RKO (cell line): ENCODE measurements around the gene PLAGL2.
A peak's percentile ranks its signal among the peaks of the same experiment; 100 is the strongest.
"Not testable (repeated sequence)": the region's sequence is repeated elsewhere in the genome, so short reads cannot be mapped to it uniquely, and the experiment has no call there.

Source experiments
- DNase-seq: peaks from one replicate; pipeline ENCODE4 v3.0.0-alpha.2; 2016; ENCODE audit warnings: low spot score

The PLAGL2 gene

DNA sequence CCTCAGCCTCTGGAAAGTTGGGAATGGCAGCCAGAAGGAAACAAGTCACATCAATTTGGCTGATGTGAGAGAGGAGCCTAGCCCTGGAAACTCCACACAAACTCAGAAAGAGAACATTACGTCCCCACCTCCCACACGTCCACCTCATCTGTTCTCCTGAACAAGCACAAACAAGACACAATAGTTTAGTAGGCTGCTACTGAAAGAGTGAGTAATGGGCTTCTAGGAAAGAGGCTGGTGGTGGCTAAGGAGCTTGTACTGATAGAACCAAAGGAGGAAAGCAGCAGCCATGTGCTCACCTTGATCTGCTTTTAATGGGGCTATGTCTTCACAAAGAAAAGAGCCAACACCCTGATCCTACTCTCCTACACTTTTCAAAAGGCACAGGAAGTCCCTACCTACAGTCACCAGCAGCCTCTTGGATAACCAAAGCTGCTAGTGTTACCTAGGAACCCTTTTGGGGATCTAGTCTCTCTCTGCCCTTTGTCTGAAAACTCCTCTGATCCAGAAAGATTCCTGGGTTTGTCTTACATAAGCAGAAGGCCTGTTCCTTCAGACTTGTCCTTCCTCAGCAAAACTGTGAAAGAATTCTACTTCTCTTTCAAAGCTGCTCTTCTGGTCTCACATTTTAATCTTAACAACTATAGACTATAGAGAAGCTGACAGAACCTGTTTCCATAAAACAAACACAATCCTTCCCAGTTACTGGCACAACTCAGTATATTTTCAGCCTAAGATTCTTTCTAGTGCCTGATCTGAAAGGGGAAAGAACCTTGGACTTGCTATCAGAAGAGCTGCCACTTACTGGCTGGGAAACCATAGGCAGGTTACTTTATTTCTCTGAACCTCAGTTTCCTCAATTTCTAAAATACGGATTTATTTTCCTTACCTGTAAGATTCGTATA is 3.1 kb downstream of the PLAGL2 start:
- DNase-seq: no peak

DNA sequence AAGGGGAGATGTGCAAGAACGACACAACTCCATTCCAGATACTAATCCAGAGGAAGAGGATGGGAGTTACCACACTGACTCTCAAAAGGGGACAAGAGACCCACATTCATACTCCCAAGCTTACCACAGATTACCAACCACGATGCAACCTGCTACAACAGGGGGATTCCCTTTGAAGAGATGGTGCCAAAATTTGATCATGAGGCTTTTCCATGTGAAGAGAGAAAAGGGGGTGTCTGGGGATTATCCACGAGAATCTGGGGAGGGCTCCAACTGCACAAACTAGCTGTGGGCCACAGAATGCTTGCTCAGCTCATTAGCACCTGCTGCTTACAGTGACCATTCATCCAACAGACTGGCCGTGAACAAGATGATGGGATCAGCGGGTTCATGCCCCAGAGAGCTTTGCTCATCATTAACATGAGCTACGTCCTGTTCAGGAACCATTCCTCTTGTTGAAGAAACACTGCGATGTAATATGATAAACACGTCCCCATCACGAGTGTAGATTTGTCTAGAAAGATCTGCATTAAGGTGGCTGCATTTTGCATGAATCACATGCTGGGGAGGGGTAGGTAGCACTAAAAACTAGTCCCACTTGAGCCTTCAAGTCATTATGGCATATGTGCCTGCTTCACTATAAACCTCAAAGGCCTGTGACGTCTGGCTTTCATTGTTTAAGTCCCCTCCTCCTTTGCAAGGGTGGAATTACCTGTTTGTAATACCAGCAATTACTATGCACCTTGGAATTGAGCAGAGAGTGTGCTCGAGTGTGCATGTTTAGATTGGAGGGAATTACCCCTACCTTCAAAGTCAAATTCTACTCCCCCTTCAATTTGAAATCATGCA is 4.0 kb downstream of the PLAGL2 start:
- no peak for DNase-seq

DNA sequence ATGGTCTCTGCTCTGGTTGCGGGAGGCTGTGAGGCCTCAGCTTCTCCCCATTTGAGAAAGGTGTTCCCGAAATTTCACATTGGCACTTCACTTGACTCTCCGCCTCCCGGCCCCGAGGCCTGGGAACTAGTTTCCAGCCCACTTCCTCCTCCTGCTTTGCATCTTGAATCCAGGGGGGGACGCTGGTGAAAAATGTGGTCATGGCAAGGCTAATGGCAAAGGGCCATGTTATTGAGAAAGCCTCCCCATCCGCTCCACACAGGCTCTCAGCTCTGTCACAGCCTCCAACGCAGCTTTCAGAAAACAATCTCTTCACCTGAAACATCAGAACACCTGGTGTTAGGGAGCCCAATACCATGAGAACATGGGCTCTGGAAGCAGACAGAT is 5.6 kb downstream of the PLAGL2 start:
- DNase-seq: no peak

DNA sequence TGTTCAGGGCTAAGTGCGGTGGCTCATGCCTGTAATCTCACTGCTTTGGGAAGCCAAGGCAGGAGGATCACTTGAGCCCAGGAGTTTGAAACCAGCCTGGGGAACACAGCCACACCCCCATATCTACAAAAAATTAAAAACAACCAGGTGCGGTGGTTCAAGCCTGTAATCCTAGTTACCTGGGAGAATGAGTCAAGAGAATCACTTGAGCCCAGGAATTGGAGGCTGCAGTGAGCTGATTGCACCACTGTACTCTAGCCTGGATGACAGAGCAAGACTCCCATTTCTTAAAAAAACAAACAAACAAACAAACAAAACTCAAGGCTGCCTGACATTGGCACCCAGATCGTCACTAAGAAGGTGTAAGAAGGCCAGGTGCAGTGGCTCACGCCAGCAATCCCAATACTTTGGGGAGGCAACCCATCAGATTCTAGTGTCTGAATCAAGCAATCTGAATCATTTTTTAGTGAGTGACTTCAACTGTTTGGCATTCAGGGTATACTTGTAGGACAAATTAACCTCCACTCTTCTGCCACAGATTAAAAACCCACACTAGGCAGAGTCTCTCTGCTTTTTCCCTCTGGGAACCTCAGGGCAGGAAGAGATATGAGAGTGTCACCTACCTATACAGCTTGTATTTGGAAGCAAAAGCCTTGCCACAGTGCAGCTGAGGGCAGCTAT is 6.1 kb downstream of the PLAGL2 start:
- peak; percentile 32 for DNase-seq

DNA sequence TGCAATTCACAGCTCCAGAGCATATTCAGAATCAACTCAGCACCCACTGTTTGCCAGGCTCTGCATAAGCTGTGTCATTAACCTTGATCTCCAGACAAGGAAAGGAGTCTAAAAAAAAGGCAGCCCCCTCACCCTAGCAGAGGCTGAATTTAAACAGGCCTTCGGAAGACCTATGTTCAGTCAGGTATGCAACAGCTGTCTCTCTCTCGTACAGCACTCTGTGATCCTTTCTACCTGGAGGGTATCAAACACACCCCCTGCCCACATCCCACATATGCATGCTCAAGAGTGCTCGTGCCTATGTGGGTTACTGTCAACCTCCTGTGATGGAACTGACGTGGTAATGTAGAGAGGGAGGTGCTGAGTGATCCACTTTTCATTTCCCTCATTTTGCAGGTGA is 8.5 kb downstream of the PLAGL2 start:
- no peak for DNase-seq

DNA sequence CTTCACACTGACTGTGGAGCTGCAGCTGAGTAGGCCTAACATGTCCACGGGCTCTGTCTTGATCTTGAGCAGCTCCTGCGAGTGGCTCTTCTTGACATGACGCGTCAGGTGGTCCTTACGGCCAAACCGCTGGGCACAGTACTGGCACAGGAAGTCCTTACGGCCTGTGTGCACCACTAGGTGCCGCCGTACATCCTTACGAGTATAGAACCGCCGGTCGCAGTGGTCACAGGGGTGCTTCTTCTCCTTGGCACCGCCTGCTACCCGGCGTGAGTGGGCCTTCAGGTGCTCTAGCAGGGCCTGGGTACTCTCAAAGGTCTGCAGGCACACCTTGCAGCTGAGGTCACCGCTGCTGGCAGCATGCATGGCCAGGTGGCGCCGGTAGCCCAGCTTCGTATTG is 10.4 kb downstream of the PLAGL2 start:
- DNase-seq: not testable (repeated sequence)

DNA sequence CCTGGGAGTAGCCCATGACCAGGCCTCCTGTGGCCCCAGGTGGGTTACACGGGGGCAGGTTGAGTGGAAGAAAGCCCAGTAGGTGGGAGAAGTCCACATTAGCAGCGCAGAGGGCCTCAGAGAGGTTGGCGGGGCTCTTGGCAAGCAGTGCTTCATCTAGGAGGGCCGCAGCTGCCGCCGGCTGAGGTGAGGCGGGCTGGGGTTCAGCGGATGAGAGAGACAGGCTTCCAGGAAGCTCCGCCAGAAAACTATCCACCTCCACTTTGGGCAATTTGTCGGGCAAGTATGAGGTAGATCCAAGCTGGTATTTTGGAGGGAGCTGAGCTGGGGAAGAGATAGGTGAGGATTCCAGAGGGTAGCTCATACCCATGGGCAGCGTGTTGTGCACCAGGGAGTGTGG is 10.9 kb downstream of the PLAGL2 start:
- not testable (repeated sequence) for DNase-seq

DNA sequence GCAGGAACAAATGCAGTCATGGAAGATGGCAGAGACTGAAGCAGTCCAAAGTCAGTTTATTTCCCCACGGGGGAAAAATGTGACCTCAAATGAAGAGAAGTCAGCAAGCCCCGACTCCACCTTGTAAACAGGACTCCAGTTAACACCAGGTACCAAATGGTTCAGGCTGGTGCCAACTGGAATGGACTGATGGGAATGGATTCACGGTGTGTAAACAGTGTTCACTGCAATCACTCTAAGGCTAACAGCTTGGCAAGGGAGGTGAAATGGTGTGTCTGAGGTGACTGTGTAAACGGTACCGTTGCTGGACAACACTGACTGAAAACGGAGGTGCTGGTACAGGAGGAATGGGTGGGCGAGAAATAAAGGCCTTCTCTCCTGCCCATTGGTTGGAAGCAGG is 12.0 kb downstream of the PLAGL2 start:
- no peak for DNase-seq

DNA sequence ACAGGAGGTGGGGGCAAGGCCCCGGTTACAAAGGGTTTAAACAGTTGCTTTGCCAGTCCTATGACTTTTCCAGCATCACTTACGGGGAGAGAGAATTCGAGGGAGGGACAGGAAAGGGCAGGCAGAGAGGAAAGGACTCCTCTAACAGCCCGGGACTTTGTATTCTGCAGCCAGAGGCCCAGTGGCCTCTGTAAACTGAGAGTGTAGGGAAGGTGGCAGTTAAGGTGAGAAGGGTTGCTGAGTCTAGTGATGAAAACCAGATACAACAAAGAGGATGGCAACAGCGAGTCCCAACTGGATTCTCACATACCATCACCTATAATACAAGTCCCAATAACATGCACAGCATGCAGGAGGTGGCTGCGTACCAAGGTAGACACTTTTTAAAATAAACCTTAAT is 13.5 kb downstream of the PLAGL2 start:
- no peak for DNase-seq

DNA sequence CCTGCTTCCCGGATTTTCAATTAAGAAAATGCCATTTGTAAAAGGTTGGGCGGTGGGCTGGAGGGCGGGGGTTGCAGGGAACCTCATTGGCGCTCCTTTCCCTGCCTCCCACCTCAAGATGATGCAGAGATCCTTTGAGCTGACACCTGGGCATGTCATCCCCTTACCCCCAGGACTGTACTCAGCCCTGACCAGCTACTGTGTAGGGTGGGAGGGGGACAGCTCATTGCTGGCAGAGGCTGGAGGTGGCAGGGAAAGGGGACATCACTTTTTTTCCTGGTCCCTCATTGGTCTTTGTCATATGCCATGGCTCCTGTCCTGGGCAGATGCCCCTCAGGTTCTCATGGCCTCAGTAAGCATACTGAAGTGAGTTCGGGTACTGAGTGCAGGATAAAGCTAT is 14.2 kb downstream of the PLAGL2 start:
- DNase-seq: not testable (repeated sequence)

DNA sequence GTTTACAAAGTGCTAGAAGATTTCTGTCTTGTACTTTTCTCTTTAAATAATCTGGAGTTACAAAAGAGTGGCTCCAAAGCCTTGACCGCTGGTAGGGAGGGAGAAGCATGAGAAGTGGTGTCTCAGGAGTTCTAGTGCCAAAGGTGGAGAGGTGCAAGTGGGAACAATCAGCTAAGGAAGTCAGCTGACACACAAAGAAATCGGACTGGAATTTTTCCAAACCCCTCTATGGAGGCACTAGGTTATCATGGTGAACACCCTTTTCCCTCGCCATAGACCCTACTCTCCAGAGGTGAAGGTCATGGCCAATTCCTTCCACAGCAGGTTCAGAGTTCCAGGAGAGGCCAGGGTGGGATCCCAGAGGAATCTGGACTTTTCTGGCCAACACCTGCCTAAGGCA is 14.8 kb downstream of the PLAGL2 start:
- no peak for DNase-seq

DNA sequence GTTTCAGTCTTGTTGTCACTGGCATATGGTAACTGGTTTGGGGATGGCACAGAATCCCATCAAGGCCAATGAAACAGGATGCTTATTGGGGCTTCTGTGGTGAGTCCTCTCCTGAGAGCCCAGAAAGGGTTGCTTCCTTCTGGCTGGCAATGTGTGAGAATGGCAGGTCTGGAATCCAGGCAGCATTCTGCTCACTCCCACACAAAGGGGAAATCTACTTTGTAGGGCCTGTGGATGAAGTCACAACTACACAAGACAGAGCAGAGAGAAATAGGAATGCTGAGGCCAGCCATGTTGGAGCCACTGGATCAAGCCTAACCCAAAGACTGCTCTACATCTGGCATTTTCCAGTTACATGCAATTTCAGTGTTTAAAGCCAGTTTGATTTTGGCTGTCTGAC is 15.7 kb downstream of the PLAGL2 start:
- no peak for DNase-seq

DNA sequence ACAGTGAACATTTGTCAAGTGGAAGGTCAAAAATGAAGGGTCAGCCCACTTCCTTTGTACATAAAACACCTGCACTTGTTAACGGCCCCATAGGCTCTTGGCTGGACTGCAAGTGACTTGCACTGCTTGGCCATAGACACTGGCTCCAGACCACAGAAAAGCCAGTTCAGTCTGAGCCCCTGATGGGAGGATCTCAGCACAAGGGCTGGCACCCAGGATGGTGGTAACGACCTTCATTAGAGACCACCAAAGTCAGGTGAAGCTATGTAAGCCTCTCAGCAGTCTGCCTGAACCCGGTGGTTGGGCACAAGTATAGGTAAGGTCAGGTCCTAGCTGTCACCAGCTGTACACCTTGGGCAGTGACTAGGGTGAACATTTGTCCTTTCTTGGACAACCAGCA is 16.1 kb downstream of the PLAGL2 start:
- no peak for DNase-seq

DNA sequence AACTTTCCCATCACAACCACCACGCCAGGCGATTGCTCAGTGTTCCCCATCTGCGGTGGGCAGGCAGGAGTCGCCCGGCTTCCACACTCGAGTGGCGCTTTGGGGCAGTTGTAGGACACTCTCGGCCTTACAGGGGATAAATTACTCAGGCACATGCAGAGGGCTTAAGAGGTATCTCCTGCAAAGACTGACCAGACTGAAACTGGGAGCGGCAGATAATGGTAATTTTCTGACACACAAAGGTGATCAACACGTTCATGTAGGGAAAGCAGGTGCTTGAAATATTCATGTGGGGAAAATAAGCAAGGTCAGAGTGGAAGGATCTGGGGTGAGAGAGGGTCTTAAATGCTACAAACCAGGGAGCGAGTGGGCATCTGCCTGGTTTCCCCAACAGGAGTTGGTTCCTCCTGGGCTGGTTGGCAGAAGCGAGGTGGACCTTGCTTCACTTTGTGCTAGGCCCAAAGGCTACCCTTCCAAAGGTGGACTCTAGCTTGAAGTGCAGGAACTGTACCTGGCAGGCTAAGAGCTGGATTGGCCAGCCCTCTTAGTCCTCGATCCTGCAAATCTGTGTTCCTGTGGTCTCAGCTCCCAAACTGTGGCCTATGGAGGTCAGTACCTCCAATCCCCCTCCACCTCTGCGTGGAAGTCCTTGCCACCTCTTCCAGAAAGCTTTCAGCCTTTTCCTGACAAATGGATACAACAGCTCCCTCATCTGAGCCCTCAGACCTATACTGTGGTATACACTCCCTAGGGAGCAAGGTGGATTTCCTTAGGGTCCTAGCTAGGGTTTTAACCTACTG is 16.7 kb downstream of the PLAGL2 start:
- no peak for DNase-seq

DNA sequence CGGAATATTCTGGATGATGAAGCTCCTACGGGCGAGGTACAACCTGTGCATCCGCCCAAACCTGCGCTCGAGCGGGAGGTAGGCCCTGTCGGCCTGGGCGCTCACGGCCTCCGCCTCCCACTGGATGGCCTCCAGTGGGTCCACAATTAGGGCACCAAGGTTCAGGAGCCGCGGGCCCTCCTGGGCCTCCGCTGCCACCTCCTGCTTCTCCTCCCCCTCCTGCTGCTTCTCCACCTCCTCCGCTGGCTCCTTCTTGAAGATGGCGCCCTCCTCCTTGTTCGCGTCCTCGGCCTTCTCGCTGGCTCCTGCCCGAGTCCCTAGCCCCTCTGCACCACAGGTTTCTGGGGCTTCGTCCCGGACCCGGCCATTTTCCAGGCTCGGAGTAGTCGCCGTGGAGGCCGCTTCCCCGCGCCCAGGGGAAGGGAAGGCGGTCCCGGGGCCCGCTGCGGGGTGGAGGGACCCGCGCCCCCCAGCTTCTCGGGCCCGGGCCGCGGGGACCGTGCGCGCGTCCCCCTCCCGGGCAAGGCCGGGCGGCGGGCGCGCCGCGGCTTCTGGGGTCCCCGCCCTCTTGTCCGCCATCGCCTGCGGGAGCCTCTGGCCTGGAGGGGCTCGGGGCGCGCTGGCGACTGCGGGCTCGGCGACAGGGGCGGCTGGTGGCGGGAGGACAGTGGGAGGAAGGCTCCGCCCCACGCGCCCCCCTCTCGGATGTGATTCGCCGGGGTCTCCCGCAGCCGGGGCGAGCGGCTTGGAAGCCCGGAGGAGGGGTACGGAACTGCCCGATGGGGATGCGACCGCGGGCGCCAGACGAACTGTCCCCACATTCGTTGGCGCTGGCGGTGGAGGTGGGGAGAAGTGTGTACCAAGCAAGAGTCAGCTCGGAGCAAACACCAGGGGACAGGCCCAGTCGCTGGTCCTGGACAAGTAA is 17.6 kb downstream of the PLAGL2 start:
- DNase-seq: no peak

DNA sequence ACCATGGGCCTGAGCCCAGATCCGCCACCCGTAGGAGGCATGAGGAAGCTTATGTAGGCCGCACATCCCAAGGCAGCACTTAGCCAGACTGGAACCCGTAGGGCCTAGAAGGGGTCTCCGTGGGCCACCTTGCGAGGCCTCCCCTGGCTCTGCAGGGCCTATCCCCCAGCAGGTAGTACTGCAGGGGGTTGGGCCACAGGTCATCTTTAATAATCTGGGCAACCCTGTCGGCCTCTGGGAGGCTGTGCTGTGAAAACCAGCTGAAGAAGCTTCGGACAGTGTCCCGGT is 18.5 kb downstream of the PLAGL2 start:
- DNase-seq: no peak

DNA sequence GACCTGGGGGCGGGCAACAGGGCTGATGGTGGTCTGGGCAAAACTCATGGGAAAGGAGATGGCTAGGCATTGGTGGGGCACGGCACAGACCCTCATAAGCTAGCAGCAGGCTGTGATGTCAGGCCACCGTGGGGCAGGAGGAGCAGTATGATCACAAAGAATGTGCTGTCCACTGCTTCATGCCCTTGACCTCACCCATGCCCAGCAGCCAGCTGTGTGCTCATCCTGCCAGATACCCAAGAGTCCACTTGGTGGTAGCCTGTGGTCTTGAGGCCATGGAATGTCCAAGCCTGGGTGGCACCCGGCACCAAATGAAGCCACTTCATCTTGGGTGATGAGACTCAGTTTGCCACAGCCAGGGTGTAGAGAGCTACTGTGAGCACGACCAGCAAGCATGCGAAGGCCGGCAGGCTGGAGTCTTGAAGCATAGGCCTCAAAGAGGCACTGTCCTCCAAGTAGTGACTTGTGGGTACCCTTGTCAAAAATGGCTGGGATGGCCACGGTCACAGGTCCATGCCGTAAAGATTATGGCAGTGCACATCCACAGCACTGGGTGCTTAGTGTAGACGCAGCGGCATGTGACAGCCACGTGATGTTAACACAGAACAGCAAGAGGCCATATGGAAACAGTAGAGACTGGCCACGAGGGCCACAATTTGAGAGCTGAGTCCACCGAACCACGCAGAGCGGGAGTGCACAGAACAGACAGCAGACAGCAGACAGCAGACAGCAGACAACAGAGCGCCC is 19.0 kb downstream of the PLAGL2 start:
- no peak for DNase-seq

DNA sequence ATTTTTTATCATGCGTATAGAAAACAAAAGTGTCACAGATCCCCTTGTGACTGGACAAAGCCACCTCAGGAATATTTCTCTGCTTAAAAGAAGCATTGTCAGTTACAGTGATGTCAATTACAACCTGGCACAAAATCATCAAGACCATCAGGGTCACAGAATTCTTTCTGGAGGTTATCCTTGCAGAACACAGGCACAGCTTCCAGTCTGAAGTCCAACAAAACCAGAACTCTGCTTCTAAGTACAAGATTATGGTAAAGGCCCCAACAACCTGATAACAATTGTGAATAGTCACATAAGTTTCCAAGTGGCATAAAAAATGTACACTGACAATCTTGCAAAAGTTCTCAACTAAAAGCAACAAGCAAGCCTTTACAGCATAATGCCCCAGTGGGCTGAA is 21.0 kb downstream of the PLAGL2 start:
- no peak for DNase-seq

DNA sequence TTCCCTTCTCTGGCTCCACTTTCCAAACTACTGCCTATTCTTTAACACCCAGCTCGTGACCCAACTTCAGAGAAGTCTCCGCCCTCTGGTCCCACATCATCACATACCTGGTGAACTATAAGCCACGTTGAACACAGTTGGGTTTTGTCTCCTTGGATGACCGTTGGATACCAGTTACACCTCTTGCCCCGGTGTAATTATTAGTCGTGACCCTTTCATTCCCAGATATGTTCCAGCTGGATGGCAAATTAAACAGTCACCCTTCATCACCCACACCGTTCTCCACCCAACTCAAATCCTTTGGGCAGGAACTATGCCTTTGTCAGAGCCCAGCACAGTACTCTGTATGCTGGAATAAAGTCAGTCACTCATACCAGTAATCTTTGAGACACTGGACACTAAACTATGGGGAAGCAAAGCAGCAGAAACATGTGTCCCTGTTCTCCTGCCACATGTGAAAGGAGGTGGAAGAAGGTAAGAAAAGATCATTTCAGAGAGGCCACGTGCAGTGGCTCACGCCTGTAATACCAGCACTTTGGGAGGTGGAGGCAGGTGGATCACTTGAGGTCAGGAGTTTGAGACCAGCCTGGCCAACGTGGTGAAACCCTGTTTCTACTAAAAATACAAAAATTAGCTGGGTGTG is 22.5 kb downstream of the PLAGL2 start:
- no peak for DNase-seq
